DMS 273 (cell line): ENCODE measurements around the gene ATXN1.

ENCODE experiments used
- DNase-seq: peaks from one replicate; lab custom pipeline; 2025; ENCODE audit not compliant: unreplicated experiment; lab: John Stamatoyannopoulos, UW

Gene ATXN1

GRCh38 chr6:16354692-16355091 is 406.6 kb downstream of the ATXN1 start:
- peak; percentile 16 for DNase-seq

GRCh38 chr6:16352821-16353438 is 408.3 kb downstream of the ATXN1 start:
- DNase-seq = no peak

- no peak for DNase-seq
These were observed 409.0 kb downstream of the ATXN1 start for GRCh38 chr6:16352258-16352635.

- no peak for DNase-seq
These were observed 411.7 kb downstream of the ATXN1 start for GRCh38 chr6:16349544-16349943.

- no peak for DNase-seq
These were observed 414.4 kb downstream of the ATXN1 start for GRCh38 chr6:16346831-16347230.

- peak; percentile 52 for DNase-seq
These were observed 415.6 kb downstream of the ATXN1 start for GRCh38 chr6:16345449-16346330.

- no peak for DNase-seq
These were observed 416.5 kb downstream of the ATXN1 start for GRCh38 chr6:16344756-16345155.

GRCh38 chr6:16343593-16343992 is 417.7 kb downstream of the ATXN1 start:
- no peak for DNase-seq

GRCh38 chr6:16339265-16339587 is 422.0 kb downstream of the ATXN1 start:
- no peak for DNase-seq

GRCh38 chr6:16338577-16339264 is 422.5 kb downstream of the ATXN1 start:
- peak; percentile 90 for DNase-seq

- peak; percentile 95 for DNase-seq
These were observed 423.8 kb downstream of the ATXN1 start for GRCh38 chr6:16337295-16337975.

- DNase-seq = no peak
These were observed 424.4 kb downstream of the ATXN1 start for GRCh38 chr6:16336911-16337294.

- DNase-seq = peak; percentile 59
These were observed 425.0 kb downstream of the ATXN1 start for GRCh38 chr6:16336056-16336818.

- DNase-seq = no peak
These were observed 426.1 kb downstream of the ATXN1 start for GRCh38 chr6:16335176-16335575.

GRCh38 chr6:16334671-16335070 is 426.6 kb downstream of the ATXN1 start:
- DNase-seq = no peak

GRCh38 chr6:16333580-16333979 is 427.7 kb downstream of the ATXN1 start:
- DNase-seq = no peak

- peak; percentile 88 for DNase-seq
These were observed 429.1 kb downstream of the ATXN1 start for GRCh38 chr6:16332175-16332542.

- DNase-seq = peak; percentile 88
These were observed 429.7 kb downstream of the ATXN1 start for GRCh38 chr6:16331384-16332174.

GRCh38 chr6:16329233-16329632 is 432.0 kb downstream of the ATXN1 start:
- no peak for DNase-seq

GRCh38 chr6:16327777-16328325 is 433.4 kb downstream of the ATXN1 start:
- DNase-seq = no peak
